ENCODE results near the gene IDS. TPM values are rescaled to one million over a fixed set of nuclear protein-coding genes. Genes with fewer than 3 reads are reported as not detected.
"Not testable (repeated sequence)": the region's sequence is repeated elsewhere in the genome, so short reads cannot be mapped to it uniquely, and the experiment has no call there.

The IDS gene
- total and polyA plus RNA-seq, 2 donors from 2014 or later, result 19.6 to 85.8 TPM

DNA sequence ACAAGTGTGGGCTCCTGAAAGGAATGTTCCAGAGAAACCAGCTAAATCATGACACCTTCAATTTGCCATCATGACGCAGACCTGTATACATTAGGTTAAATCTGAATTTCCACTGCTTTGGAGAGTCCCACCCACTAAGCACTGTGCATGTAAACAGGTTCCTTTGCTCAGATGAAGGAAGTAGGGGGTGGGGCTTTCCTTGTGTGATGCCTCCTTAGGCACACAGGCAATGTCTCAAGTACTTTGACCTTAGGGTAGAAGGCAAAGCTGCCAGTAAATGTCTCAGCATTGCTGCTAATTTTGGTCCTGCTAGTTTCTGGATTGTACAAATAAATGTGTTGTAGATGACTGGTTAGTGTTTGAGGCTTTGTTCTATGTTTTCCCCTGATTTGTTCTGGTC lies 41.9 kb upstream of the IDS start:
- H3K4me1 ChIP-seq (ENCODE audit: control insufficient read depth in 2 of 3, insufficient read depth in 2 of 3, low read depth in 1 of 3, low read length in 3 of 3); H3K4me3 ChIP-seq (ENCODE audit: low read length in 3 of 3); DNase-seq; H3K9ac ChIP-seq (ENCODE audit: low read length in 3 of 3); intact Hi-C loops (cut with DNase I); H3K9me3 ChIP-seq (ENCODE audit: control insufficient read depth in 2 of 3, insufficient read depth in 1 of 3, low read length in 3 of 3); H3K27me3 ChIP-seq (ENCODE audit: control insufficient read depth, insufficient read depth, low read length); FAIRE-seq; H3K27ac ChIP-seq (ENCODE audit: low read depth in 2 of 2, low read length in 2 of 2); H3K36me3 ChIP-seq (ENCODE audit: control insufficient read depth in 2 of 3, insufficient read depth in 3 of 3, low read length in 3 of 3): not testable (repeated sequence)

GRCh38 chrX:149545545-149546543 lies 40.7 kb upstream of the IDS start:
- H3K4me3 ChIP-seq (ENCODE audit: low read length in 3 of 3); intact Hi-C loops (cut with DNase I); H3K9ac ChIP-seq (ENCODE audit: low read length in 3 of 3); H3K36me3 ChIP-seq (ENCODE audit: control insufficient read depth in 2 of 3, insufficient read depth in 3 of 3, low read length in 3 of 3); H3K4me1 ChIP-seq (ENCODE audit: control insufficient read depth in 2 of 3, insufficient read depth in 2 of 3, low read depth in 1 of 3, low read length in 3 of 3); H3K9me3 ChIP-seq (ENCODE audit: control insufficient read depth in 2 of 3, insufficient read depth in 1 of 3, low read length in 3 of 3); H3K27ac ChIP-seq (ENCODE audit: low read depth in 2 of 2, low read length in 2 of 2); FAIRE-seq; H3K27me3 ChIP-seq (ENCODE audit: control insufficient read depth, insufficient read depth, low read length): not testable (repeated sequence)
- peak in 1 of 5 donors; percentile 4 for DNase-seq

GRCh38 chrX:149541521-149542047 lies 36.5 kb upstream of the IDS start:
- no peak for TF ChIP-seq CTCF (IDR thresholded peaks at IDR 0.05; ENCODE audit: borderline replicate concordance, extremely low read depth, insufficient read depth)
- Histone ChIP-seq H3K4me1 (ENCODE audit: control insufficient read depth in 2 of 3, insufficient read depth in 2 of 3, low read depth in 1 of 3, low read length in 3 of 3) (peaks cover 0 to 7% (median 0%) of the 10 kb centered on the region in 3 donors), H3K4me3 (ENCODE audit: low read length in 3 of 3) (peak overlapping the region; percentile 54 to 80 (median 68)), H3K9me3 (ENCODE audit: control insufficient read depth in 2 of 3, insufficient read depth in 1 of 3, low read length in 3 of 3) (no peaks in the 10 kb centered on the region), H3K36me3 (ENCODE audit: control insufficient read depth in 2 of 3, insufficient read depth in 3 of 3, low read length in 3 of 3) (no peaks in the 10 kb centered on the region), H3K27ac (ENCODE audit: low read depth in 2 of 2, low read length in 2 of 2) (peak overlapping the region; percentile 93 to 94), H3K27me3 (ENCODE audit: control insufficient read depth, insufficient read depth, low read length) (no peaks in the 10 kb centered on the region), H3K9ac (ENCODE audit: low read length in 3 of 3) (peak overlapping the region; percentile 32 to 80 (median 55))
- DNase-seq, result peak in 1 of 5 donors; percentile 53
- intact Hi-C loops (cut with DNase I), result no loop called here
- no peak for FAIRE-seq

DNA sequence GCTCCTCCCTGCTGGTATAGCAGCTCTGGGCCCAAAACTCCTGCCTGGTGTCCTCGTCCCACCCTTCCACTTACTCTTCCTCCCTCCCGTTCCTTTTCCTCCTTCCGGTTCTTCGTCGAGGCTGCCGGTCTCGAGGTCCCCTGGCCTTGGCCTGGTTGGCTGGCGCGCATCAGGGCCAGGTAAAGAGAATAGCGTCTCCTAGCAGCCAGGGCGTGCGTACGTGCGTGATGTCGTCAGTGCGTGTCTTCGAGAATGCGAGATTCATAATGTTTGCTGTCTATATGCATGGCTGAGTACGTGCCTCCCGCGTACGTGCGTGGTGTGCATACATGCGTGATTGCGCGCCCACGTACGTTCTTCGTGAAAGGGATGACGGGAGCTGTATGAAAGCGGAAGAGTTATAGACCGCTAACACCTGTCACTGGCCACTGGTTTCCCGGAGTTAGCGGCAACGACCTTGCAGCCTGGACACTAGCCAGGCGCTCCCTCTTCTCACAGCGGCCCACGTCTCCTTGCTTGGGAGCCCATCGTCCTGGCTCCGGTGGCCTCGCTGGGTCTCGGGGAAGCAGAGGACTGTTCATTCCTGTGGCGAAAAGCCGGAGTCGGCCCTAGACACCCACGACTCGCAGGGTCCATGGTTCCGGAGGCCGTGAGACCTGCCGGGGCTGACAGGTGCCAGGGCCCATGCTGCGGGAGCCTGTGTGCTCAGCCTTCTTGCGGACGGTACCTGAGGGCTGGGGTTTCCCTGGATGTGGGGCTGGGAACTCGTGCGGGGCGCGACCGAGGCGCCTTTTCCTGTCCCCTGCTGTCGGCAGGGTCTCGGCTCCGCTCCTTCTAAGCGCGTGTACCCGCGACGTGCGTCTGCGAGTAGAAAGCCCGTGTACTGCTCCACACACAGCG lies 35.8 kb upstream of the IDS start, which contains the start of gene EOLA1:
Gene EOLA1, plus strand, starts transcription at position 392 of the 900 bp plus-strand sequence. CDS start 4,619 bp downstream, outside the sequence.
- no peak for TF ChIP-seq CTCF (IDR thresholded peaks at IDR 0.05; ENCODE audit: borderline replicate concordance, extremely low read depth, insufficient read depth)
- H3K27ac ChIP-seq (ENCODE audit: low read depth in 2 of 2, low read length in 2 of 2), result peak within 1 kb of the TSS; percentile 93 to 94
- peak within 1 kb of the TSS; percentile 54 to 80 (median 68) for H3K4me3 ChIP-seq (ENCODE audit: low read length in 3 of 3)
- peak; percentile 12 to 95 (median 89) for DNase-seq
- no peaks in the 10 kb centered on the region for H3K36me3 ChIP-seq (ENCODE audit: control insufficient read depth in 2 of 3, insufficient read depth in 3 of 3, low read length in 3 of 3)
- H3K4me1 ChIP-seq (ENCODE audit: control insufficient read depth in 2 of 3, insufficient read depth in 2 of 3, low read depth in 1 of 3, low read length in 3 of 3), result peaks cover 0 to 7% (median 0%) of the 10 kb centered on the region in 3 donors
- peak; percentile 65 for FAIRE-seq
- H3K9ac ChIP-seq (ENCODE audit: low read length in 3 of 3), result peak within 1 kb of the TSS; percentile 33 to 80 (median 55)
- intact Hi-C loops (cut with DNase I), result no loop called here
- H3K9me3 ChIP-seq (ENCODE audit: control insufficient read depth in 2 of 3, insufficient read depth in 1 of 3, low read length in 3 of 3), result no peaks in the 10 kb centered on the region
- H3K27me3 ChIP-seq (ENCODE audit: control insufficient read depth, insufficient read depth, low read length), result no peaks in the 10 kb centered on the region

Data from kidney (tissue), 14 donors.